IMR-90 (cell line): ENCODE measurements around the gene PALMD. TPM values are rescaled to one million over a fixed set of nuclear protein-coding genes. Genes with fewer than 3 reads are reported as not detected.

Experiments used
- ATAC-seq: fragments of 200-7000 bp; cut with Tn5 transposase; 2 replicates; pipeline ENCODE4 v1.9.1; 2020; ENCODE audit warnings: low read depth, mild to moderate bottlenecking, moderate library complexity
- BruUV-seq: library from RNA; stranded (reverse); fragments of 400-500 nt; replicated peaks from 2 replicates; lab custom pipeline; 2021; lab: Mats Ljungman, UMichigan
- CTCF ChIA-PET: fragments of 300-600 bp; formaldehyde crosslinking; extraction: SDS; loops from one replicate; lab custom pipeline; 2021; ENCODE audit warnings: antibody characterized with exemption; lab: Yijun Ruan, JAX
- POLR2A ChIA-PET: fragments of 300-600 bp; sonication (Branson Sonifier 250); formaldehyde crosslinking; loops from one replicate; lab custom pipeline; 2022; ENCODE audit warnings: antibody characterized with exemption; ENCODE audit not compliant: unreplicated experiment; lab: Charles Lee
- DNase-seq: peaks from one replicate; pipeline ENCODE4 v3.0.0; 2013
- H2AFZ ChIP-seq: replicated peaks from 2 replicates; pipeline ENCODE3; 2013; ENCODE audit warnings: low read length, mild to moderate bottlenecking; ENCODE audit not compliant: poor library complexity
- H2AK5ac ChIP-seq: 2 replicates; pipeline ENCODE4 v1.6.1; 2013; ENCODE audit warnings: low read depth, low read length, inconsistent platforms
- H2AK9ac ChIP-seq: replicated peaks from 2 replicates; pipeline ENCODE3; 2013; ENCODE audit warnings: mild to moderate bottlenecking, low read depth, low read length, moderate library complexity; ENCODE audit not compliant: poor library complexity
- H2BK120ac ChIP-seq: 2 replicates; pipeline ENCODE4 v1.6.1; 2013; ENCODE audit warnings: low read depth, low read length, inconsistent platforms
- H2BK15ac ChIP-seq: 3 replicates; pipeline ENCODE4 v1.6.1; 2013; ENCODE audit warnings: low read depth, low read length, inconsistent platforms
- H2BK20ac ChIP-seq: 2 replicates; pipeline ENCODE4 v1.6.1; 2013; ENCODE audit warnings: low read depth, mild to moderate bottlenecking, inconsistent platforms, low read length, moderate library complexity
- H2BK5ac ChIP-seq: 2 replicates; pipeline ENCODE4 v1.6.1; 2013; ENCODE audit warnings: mild to moderate bottlenecking, low read depth, low read length, inconsistent platforms; ENCODE audit not compliant: poor library complexity, severe bottlenecking
- H3K14ac ChIP-seq: replicated peaks from 2 replicates; pipeline ENCODE4 v1.6.1; 2013; ENCODE audit warnings: low read depth, low read length, inconsistent platforms
- H3K18ac ChIP-seq: 2 replicates; pipeline ENCODE4 v1.6.1; 2013; ENCODE audit warnings: low read depth, low read length, control low read depth
- H3K23ac ChIP-seq: 2 replicates; pipeline ENCODE4 v1.6.1; 2013; ENCODE audit warnings: low read depth, low read length, inconsistent platforms
- H3K27ac ChIP-seq: 2 replicates; pipeline ENCODE4 v1.5.1; 2013; ENCODE audit warnings: mild to moderate bottlenecking, control low read depth, low read length; ENCODE audit not compliant: insufficient read depth
- H3K27me3 ChIP-seq: 2 replicates; pipeline ENCODE4 v1.6.1; 2013; ENCODE audit warnings: low read length; ENCODE audit not compliant: control insufficient read depth, insufficient read depth
- H3K36me3 ChIP-seq: 2 replicates; pipeline ENCODE4 v1.6.1; 2013; ENCODE audit warnings: low read length, mixed read lengths; ENCODE audit not compliant: control insufficient read depth, insufficient read depth
- H3K4ac ChIP-seq: 2 replicates; pipeline ENCODE4 v1.6.1; 2013; ENCODE audit warnings: low read depth, low read length, inconsistent platforms
- H3K4me1 ChIP-seq: 2 replicates; pipeline ENCODE4 v1.6.1; 2013; ENCODE audit warnings: low read length, mixed read lengths; ENCODE audit not compliant: control insufficient read depth, insufficient read depth
- H3K4me2 ChIP-seq: 2 replicates; pipeline ENCODE4 v1.6.1; 2013; ENCODE audit warnings: low read depth, mild to moderate bottlenecking, control low read depth, low read length, moderate library complexity
- H3K4me3 ChIP-seq: 2 replicates; pipeline ENCODE4 v1.5.1; 2013; ENCODE audit warnings: low read depth, mild to moderate bottlenecking, control low read depth, low read length, moderate library complexity; ENCODE audit not compliant: insufficient read depth
- H3K56ac ChIP-seq: 2 replicates; pipeline ENCODE4 v1.6.1; 2013; ENCODE audit warnings: low read length, inconsistent platforms; ENCODE audit not compliant: insufficient read depth; ENCODE audit errors: extremely low read depth
- H3K79me1 ChIP-seq, 2 experiments: 2 replicates each; pipeline ENCODE4 v1.6.1; 2013; ENCODE audit warnings: low read length in 2 of 2, inconsistent platforms in 1 of 2, low read depth in 1 of 2
- H3K9ac ChIP-seq: 2 replicates; pipeline ENCODE4 v1.6.1; 2013; ENCODE audit warnings: low read depth, low read length, control low read depth
- H3K9me1 ChIP-seq: 2 replicates; pipeline ENCODE4 v1.6.1; 2013; ENCODE audit warnings: low read length, inconsistent platforms; ENCODE audit not compliant: insufficient read depth
- H3K9me3 ChIP-seq: 2 replicates; pipeline ENCODE4 v1.6.1; 2013; ENCODE audit warnings: low read length; ENCODE audit not compliant: control insufficient read depth, insufficient read depth
- H4K20me1 ChIP-seq: 2 replicates; pipeline ENCODE4 v1.6.1; 2013; ENCODE audit warnings: low read length, inconsistent platforms; ENCODE audit not compliant: insufficient read depth
- H4K5ac ChIP-seq: 2 replicates; pipeline ENCODE4 v1.6.1; 2013; ENCODE audit warnings: mild to moderate bottlenecking, low read depth, low read length, control low read depth
- H4K8ac ChIP-seq, 2 experiments: 2 replicates each; pipeline ENCODE4 v1.6.1; 2013; ENCODE audit warnings: low read depth in 2 of 2, low read length in 2 of 2, control low read depth in 1 of 2, inconsistent platforms in 1 of 2
- H4K91ac ChIP-seq: 2 replicates; pipeline ENCODE4 v1.6.1; 2013; ENCODE audit warnings: low read depth, low read length, inconsistent platforms; ENCODE audit not compliant: insufficient read depth
- BHLHE40 ChIP-seq: fragments of 150-350 bp; IDR thresholded peaks from 2 replicates; pipeline ENCODE4 v1.6.1; 2016; ENCODE audit warnings: mild to moderate bottlenecking, low read depth, low read length
- CEBPB ChIP-seq: IDR thresholded peaks from 2 replicates; pipeline ENCODE4 v1.6.1; 2012; ENCODE audit warnings: low read depth, low read length, improper control_type of control experiment
- CTCF ChIP-seq: conservative IDR thresholded peaks from 2 replicates; pipeline ENCODE4 v1.5.1; 2012; ENCODE audit warnings: mild to moderate bottlenecking, low read depth, low read length, improper control_type of control experiment
- MAFK ChIP-seq: IDR thresholded peaks from 2 replicates; pipeline ENCODE4 v1.6.1; 2012; ENCODE audit warnings: low read depth, low read length, improper control_type of control experiment
- RAD21 ChIP-seq: IDR thresholded peaks from 2 replicates; pipeline ENCODE4 v1.6.1; 2012; ENCODE audit warnings: low read length, improper control_type of control experiment
- RCOR1 ChIP-seq: IDR thresholded peaks from 2 replicates; pipeline ENCODE4 v1.6.1; 2012; ENCODE audit warnings: mild to moderate bottlenecking, low read length, improper control_type of control experiment; ENCODE audit not compliant: insufficient replicate concordance
- RFX5 ChIP-seq: IDR thresholded peaks from 2 replicates; pipeline ENCODE4 v1.8.0; 2012; ENCODE audit warnings: low read depth, mild to moderate bottlenecking, low read length, moderate library complexity
- SMC3 ChIP-seq: fragments of 150-350 bp; IDR thresholded peaks from 2 replicates; pipeline ENCODE4 v1.6.1; 2016; ENCODE audit warnings: low read depth, mild to moderate bottlenecking, antibody characterized with exemption, low read length, moderate library complexity
- dilution Hi-C: fragments of 300-500 bp; cut with HindIII; formaldehyde crosslinking; loops from one replicate; pipeline ENCODE4 v1.14.3; 2018; ENCODE audit warnings: low sequenced_read_pairs; ENCODE audit not compliant: unreplicated experiment
- in situ Hi-C: fragments of 300-500 bp; cut with MboI; formaldehyde crosslinking; loops from 3 replicates; pipeline ENCODE4 v1.14.3; 2019; ENCODE audit warnings: low sequenced_read_pairs, inconsistent platforms, mixed read lengths
- intact Hi-C: fragments of 100-400 bp; cut with micrococcal nuclease; formaldehyde crosslinking; loops from 2 replicates; pipeline ENCODE4 v1.10.0; 2022
- polyA plus RNA-seq, 3 experiments: library from polyadenylated mRNA; depleted of rRNA; stranded (reverse); fragments of >200 nt; gene quantifications; 2 replicates each; pipeline ENCODE4 v1.2.3, GENCODE V29; 2012; ENCODE audit warnings: low replicate concordance in 1 of 3
- total RNA-seq: library from RNA; depleted of rRNA; stranded (reverse); fragments of >200 nt; gene quantifications from 2 replicates; pipeline ENCODE4 v1.2.3, GENCODE V29; 2012

PALMD gene
- total and polyA plus RNA-seq, 2 of the 4 experiments (the other 2 are of a cell fraction), result 0.51 to 0.72 TPM

- no peak overlapping the region for H3K4me3 ChIP-seq
- dilution Hi-C loops, result no loop called here
- H3K9me3 ChIP-seq, result no peaks in the 10 kb centered on the region
- H2AFZ ChIP-seq, result no peak overlapping the region
- H4K5ac ChIP-seq, result peak overlapping the region; percentile 59; the same call in 1 of the 2 replicates
- no peak overlapping the region for H3K4ac ChIP-seq
- no peak overlapping the region for H2BK5ac ChIP-seq
- ChIA-PET CTCF (no interaction called here), POLR2A (interaction anchor here (0.6 kb wide), 2 partner anchors 8 to 20 kb away, joined by 3 to 6 read pairs; no protein-coding TSS in a partner anchor)
- H3K9ac ChIP-seq, result no peak overlapping the region
- H2BK120ac ChIP-seq, result no peak overlapping the region
- in situ Hi-C loops, result no loop called here
- no peak overlapping the region for H3K27ac ChIP-seq
- H4K20me1 ChIP-seq, result no peaks in the 10 kb centered on the region
- no peaks in the 10 kb centered on the region for H3K9me1 ChIP-seq
- ATAC-seq (peak; percentile 11; the same call in 1 of the 2 replicates), DNase-seq (no peak)
- 0 out of 4 replicates have a peak overlapping the region, but pooled peaks of 1 of the 2 experiments have one; percentile 6 for H4K8ac ChIP-seq
- no TSS peak for BruUV-seq
- intact Hi-C loops, result no loop called here
- no peaks in the 10 kb centered on the region for H3K79me1 ChIP-seq
- H3K14ac ChIP-seq, result no peak overlapping the region
- TF ChIP-seq RAD21, result no peak
- no peak for TF ChIP-seq MAFK
- no peak for TF ChIP-seq RFX5
- no peak for TF ChIP-seq CTCF
- no peak for TF ChIP-seq BHLHE40
- no peak for TF ChIP-seq SMC3
- no peak for TF ChIP-seq RCOR1
- no peak for TF ChIP-seq CEBPB
- no peak overlapping the region for H2BK15ac ChIP-seq
- H3K4me1 ChIP-seq, result peaks cover 3% of the 10 kb centered on the region; the same call in 1 of the 2 replicates
- H2BK20ac ChIP-seq, result no peak overlapping the region
- H3K18ac ChIP-seq, result peak overlapping the region; percentile 46; the same call in 1 of the 2 replicates
- H3K23ac ChIP-seq, result no peak overlapping the region
- H2AK9ac ChIP-seq, result no peak overlapping the region
- no peaks in the 10 kb centered on the region for H3K36me3 ChIP-seq
- no peak overlapping the region for H2AK5ac ChIP-seq
- no peak overlapping the region for H4K91ac ChIP-seq
- no peak overlapping the region for H3K56ac ChIP-seq
- no peak overlapping the region for H3K4me2 ChIP-seq
- H3K27me3 ChIP-seq, result no peaks in the 10 kb centered on the region
These were observed 31.2 kb upstream of the PALMD start for GRCh38 chr1:99614728-99615127.
